ENCODE data around the gene OR14A2.
"Not testable (repeated sequence)": the region's sequence is repeated elsewhere in the genome, so short reads cannot be mapped to it uniquely, and the experiment has no call there.

The OR14A2 gene

GRCh38 chr1:247748041-247748440 is at the start of gene OR14A2:
OR14A2 (minus strand) TSS chr1:247748141.
- no peak for DNase-seq

DNA sequence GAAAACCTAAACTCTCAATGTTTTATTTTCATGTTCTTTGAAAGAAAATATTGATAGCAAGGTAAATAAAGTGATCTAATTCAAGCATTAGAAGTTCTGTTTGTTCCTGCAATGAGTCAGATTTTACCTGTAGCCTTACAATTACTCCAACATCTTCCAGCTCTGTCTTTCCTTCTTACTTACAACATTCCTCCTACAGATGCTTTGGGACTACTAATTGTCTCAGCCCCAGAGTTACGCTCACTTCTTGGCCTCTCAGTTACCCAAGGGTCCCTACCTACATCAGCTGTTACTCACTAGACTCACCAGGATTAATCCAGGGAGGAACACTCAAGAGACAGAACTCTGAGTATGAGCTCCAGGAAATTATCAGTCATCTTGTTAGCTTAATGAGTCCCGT is 49.6 kb upstream of the OR14A2 start:
- DNase-seq, result no peak

GRCh38 chr1:247769603-247770002 is 21.7 kb upstream of the OR14A2 start:
- no peak for DNase-seq

DNA sequence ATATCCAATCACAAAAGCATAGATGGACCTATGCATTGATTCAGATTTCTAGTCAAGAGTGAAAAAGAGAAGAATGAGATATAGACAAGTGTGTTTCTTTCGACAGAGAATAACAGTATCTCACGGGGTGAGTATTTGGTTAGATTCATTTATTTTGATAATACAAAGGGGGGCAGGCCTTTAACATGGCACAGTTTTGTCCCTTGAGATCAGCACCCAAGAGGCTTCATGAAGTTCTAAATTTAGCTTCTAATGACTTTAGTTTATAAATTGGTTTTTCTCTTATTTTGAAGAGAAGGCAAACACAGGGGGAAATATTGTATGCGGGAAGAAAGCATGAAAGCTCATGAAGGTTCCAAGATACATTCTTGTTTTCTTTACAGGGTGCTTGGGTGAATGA is 12.5 kb upstream of the OR14A2 start, which contains the start of gene OR1C1:
Gene OR1C1 (minus strand): TSS at position 101 of the 400 bp plus-strand sequence. CDS start 2,150 bp downstream, outside the sequence.
- DNase-seq, result no peak

GRCh38 chr1:247754311-247754710 is 6.4 kb upstream of the OR14A2 start:
- DNase-seq, result not testable (repeated sequence)

DNA sequence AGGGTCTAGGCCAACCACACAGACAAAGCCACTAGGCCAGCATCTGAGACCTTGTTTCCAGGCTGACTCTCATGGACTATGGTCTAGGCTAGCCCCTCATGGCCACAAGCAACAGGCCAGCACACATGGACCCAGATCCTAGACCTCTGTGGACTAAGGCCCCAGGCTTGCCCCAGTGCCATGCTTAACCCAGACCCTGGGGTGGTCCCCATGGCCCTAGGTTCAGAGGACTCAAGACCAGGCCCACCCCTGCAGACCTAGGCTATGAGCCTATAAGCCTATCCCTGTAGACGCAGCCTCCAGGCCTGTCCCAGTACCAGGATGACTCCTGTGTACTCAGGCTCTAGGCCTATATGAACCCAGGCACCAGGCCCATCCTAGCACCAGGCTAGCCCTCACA is 1.9 kb upstream of the OR14A2 start:
- no peak for DNase-seq

DNA sequence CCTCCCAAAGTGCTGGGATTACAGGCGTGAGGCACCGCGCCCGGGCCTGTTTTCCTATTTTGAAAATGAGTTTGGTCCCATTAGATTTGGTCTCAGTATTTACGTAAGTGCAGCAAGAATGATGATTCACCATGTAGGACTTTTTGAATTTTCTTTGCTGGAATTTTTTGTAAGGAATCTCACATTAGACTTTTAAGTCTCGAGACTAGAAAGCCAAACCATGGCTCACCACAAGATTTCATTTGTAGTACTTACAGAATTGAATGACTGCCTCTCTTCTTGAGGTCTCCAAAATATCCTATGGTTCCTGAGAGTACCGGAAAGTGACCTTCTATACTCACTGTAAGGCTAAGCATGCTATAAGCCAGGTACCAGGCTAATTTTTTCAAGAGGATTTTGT is 325 bp downstream of the OR14A2 start:
- DNase-seq, result no peak

DNA sequence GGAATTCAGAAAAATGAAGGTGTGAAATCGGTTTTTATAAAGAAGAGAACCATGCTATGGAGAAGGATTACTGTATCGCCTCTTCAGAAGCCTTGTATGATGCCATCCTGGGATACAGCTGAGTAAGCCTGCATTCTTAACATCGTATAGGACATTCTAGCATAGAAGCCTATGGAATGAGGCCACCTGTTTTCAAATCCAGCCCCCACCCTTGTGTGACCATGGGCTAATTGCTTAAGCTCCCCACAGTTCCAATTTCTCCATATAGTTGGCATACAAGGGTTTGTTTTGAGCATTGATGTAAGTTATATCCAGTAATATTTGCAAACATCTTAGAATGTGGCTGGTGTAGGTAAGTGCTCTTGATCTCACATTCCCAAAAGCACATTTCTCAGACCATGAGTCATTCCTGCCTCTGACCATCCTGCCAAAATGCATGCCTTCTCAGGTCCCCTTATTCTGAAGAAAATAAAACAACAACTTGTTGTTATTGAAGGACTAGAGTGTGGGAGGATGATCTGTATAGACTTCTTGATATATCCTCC is 1.5 kb downstream of the OR14A2 start:
- DNase-seq, result no peak

DNA sequence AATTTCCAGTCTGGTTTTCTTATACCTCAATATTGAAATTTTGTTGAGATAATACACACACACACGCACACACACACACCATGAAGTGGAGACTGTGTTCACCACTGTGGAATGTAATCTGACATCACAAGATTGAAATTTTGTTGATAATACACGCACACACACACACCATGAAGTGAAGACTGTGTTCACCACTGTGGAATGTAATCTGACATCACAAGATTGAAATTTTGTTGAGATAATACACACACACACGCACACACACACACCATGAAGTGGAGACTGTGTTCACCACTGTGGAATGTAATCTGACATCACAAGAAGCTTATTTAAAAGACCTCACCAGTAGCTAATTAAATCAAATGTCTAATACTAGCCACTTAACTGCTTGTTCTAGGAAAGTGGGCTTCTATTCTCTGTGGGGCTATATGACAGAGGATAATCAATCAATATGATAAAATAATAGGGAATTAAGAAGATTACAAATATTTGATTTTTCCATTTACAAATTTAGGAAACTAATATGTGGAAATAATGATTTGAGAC is 5.7 kb downstream of the OR14A2 start:
- not testable (repeated sequence) for DNase-seq

- no peak for DNase-seq
Measured at GRCh38 chr1:247741756-247742155, 6.2 kb downstream of the OR14A2 start.

DNA sequence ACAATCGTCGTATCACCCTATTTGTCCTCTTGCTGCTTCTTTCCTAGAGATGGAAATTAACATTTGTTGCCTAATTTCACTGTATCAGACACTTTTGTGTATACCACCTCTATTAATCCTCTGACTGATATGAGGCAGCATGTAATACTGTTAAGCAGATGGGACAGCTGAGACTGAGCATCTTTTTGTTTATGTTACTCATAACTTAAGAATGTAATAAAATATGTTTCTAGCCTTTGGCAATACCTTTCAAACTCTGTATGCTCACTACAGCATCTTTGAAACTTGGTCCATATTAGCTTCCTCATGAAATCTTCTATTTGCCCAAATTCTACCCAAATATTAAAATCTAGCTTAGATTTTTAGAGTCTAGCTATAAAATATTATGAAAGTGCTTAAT is 7.2 kb downstream of the OR14A2 start:
- DNase-seq, result no peak

GRCh38 chr1:247738315-247738714 is 9.6 kb downstream of the OR14A2 start, which contains the start of gene OR14K1:
OR14K1 (plus strand) TSS chr1:247738615; CDS start chr1:247738615, 0 bp downstream.
- DNase-seq, result no peak

DNA sequence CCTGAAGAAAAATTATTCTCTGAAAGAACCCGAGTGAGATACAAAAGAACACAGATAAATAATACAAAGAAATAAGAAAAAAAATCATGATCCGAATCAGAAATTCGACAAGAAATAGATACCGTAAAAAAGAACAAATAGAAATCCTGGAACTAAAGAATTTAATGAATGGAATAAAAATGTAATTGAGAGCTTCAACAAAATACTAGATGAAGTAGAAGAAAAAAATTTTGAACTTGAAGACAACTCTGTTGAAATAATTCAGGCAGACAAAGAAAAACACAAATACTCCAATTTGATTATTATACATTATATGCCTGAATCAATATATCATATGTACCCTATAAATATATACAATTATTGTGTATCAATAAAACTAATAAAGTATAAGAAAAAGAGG is 26.7 kb downstream of the OR14A2 start:
- no peak for DNase-seq

GRCh38 chr1:247716546-247716945 is 31.4 kb downstream of the OR14A2 start, which contains the start of gene OR6F1:
OR6F1 (minus strand) TSS chr1:247716646; CDS start chr1:247712755, 3,891 bp downstream.
- no peak for DNase-seq

DNA sequence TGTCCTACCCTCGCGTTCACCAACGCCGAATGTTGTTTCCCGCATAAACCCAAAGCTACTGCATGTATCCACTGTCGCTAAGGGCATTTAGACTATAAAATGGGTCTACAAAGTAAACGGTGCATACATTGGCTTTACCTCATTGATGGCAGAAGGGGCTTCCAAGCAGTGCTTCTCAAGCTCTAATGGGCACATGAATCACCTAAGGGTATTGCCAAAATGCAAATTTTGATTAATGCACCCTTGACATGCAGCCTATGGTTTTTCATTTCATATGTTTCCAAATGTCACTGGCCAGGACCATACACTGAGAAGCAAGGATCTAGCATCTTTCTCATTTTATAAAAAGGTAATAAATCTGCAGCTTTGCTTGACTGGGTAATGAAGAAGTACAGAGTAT is 34.2 kb downstream of the OR14A2 start:
- DNase-seq, result no peak

- DNase-seq, result not testable (repeated sequence)
Measured at GRCh38 chr1:247710681-247711080, 37.3 kb downstream of the OR14A2 start.

GRCh38 chr1:247701338-247701737 is 46.6 kb downstream of the OR14A2 start:
- DNase-seq, result no peak

GRCh38 chr1:247681288-247681897 is 66.5 kb downstream of the OR14A2 start:
- peak; percentile 80 to 92 for DNase-seq

- DNase-seq, result no peak
Measured at GRCh38 chr1:247680171-247680570, 67.8 kb downstream of the OR14A2 start.

DNA sequence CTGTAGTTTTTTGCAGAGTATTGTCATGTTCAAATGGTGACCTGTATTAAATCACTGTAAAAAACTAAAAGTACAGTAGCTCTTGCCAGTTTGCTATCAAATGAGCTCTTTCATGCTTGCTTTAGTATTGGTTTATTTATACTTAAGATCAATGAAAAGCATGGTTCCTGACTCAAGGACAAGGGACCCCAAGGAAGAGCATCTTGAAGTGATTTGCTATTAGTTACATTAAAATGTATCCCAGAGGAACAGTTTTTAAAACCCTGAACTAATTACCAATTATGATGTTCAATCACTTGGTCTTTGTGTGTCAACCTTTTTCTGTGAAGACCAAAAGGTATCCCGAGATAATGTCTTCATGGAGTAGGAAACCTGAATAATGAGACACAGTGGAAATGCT is 68.3 kb downstream of the OR14A2 start, which contains the start of gene OR13G1:
Gene OR13G1 (minus strand): TSS at position 101 of the 400 bp plus-strand sequence. CDS start 6,698 bp downstream, outside the sequence.
- no peak for DNase-seq

Measured in Kasumi-1 (cell line).